Urinary bladder (tissue), 4 donors: ENCODE data around the gene DDX47. TPM values are rescaled to one million over a fixed set of nuclear protein-coding genes. Genes with fewer than 3 reads are reported as not detected.

Experiments used
- DNase-seq: peaks from one replicate; pipeline ENCODE4 v3.0.0-alpha.2; 2015; ENCODE audit errors: extremely low spot score
- H3K27ac ChIP-seq: one replicate; pipeline ENCODE4 v1.5.1; 2013; ENCODE audit warnings: low read depth, mild to moderate bottlenecking, moderate library complexity
- H3K36me3 ChIP-seq: one replicate; pipeline ENCODE4 v1.6.1; 2013; ENCODE audit warnings: mild to moderate bottlenecking, moderate library complexity; ENCODE audit not compliant: insufficient read depth
- H3K4me1 ChIP-seq: one replicate; pipeline ENCODE4 v1.6.1; 2013; ENCODE audit warnings: mild to moderate bottlenecking, moderate library complexity; ENCODE audit not compliant: insufficient read depth
- H3K4me3 ChIP-seq: one replicate; pipeline ENCODE4 v1.5.1; 2013; ENCODE audit warnings: low read depth, low read length
- WGBS: extraction: QIAGEN DNeasy Blood & Tissue Kit; methylation state at CpG from one replicate; pipeline ENCODE4 v1.1.7; 2013; 5-methylcytosine and 5-hydroxymethylcytosine counted together
- polyA plus RNA-seq: library from polyadenylated mRNA; stranded (reverse); fragments of 200-250 nt; gene quantifications from one replicate; pipeline ENCODE4 v1.2.3, GENCODE V29; 2013
- total RNA-seq: library from RNA; depleted of rRNA; stranded (reverse); fragments of >200 nt; gene quantifications from one replicate; pipeline ENCODE4 v1.2.3, GENCODE V29; 2014
- donor health status: healthy with polysubstance abuse.
- donor health status: healthy.

Gene DDX47
- 82.8 TPM for total RNA-seq
- 48.2 TPM for polyA plus RNA-seq

- Histone ChIP-seq H3K36me3 (no peaks in the 10 kb centered on the region), H3K4me3 (peak within 1 kb of the TSS; percentile 77), H3K27ac (no peak within 1 kb of the TSS), H3K4me1 (peaks cover 2% of the 10 kb centered on the region)
- DNase-seq, result peak; percentile 82
- 3% methylated on average over 35 of the region's 35 CpGs for WGBS
Measured at GRCh38 chr12:12813120-12814101, at the start of gene DDX47. Gene DDX47, plus strand, starts transcription at chr12:12813346. Its CDS starts 22 bp downstream, at chr12:12813368.

- Histone ChIP-seq H3K4me1 (no peaks in the 10 kb centered on the region), H3K36me3 (no peaks in the 10 kb centered on the region), H3K27ac (no peak overlapping the region), H3K4me3 (no peak overlapping the region)
- no peak for DNase-seq
Measured at GRCh38 chr12:12764824-12765223, 48.3 kb upstream of the DDX47 start.

GRCh38 chr12:12770262-12770661 is 42.9 kb upstream of the DDX47 start:
- Histone ChIP-seq H3K4me1 (no peaks in the 10 kb centered on the region), H3K36me3 (no peaks in the 10 kb centered on the region), H3K27ac (no peak overlapping the region), H3K4me3 (no peak overlapping the region)
- no peak for DNase-seq
- 97% methylated on average over 6 of the region's 6 CpGs for WGBS

- H3K36me3 ChIP-seq, result no peaks in the 10 kb centered on the region
- no peak for DNase-seq
- WGBS, result 85% methylated on average over 3 of the region's 3 CpGs
- H3K4me1 ChIP-seq, result no peaks in the 10 kb centered on the region
- no peak overlapping the region for H3K27ac ChIP-seq
- no peak overlapping the region for H3K4me3 ChIP-seq
Measured at GRCh38 chr12:12774791-12775190, 38.4 kb upstream of the DDX47 start.

GRCh38 chr12:12776261-12776660 is 36.9 kb upstream of the DDX47 start:
- H3K27ac ChIP-seq, result no peak overlapping the region
- no peaks in the 10 kb centered on the region for H3K36me3 ChIP-seq
- 69% methylated on average over 5 of the region's 5 CpGs for WGBS
- no peak overlapping the region for H3K4me3 ChIP-seq
- no peaks in the 10 kb centered on the region for H3K4me1 ChIP-seq
- DNase-seq, result no peak

- DNase-seq, result no peak
- H3K27ac ChIP-seq, result no peak overlapping the region
- 81% methylated on average over 3 of the region's 3 CpGs for WGBS
- H3K4me3 ChIP-seq, result no peak overlapping the region
- H3K36me3 ChIP-seq, result no peaks in the 10 kb centered on the region
- no peaks in the 10 kb centered on the region for H3K4me1 ChIP-seq
Measured at GRCh38 chr12:12777092-12777491, 36.1 kb upstream of the DDX47 start.

GRCh38 chr12:12779007-12779406 is 34.1 kb upstream of the DDX47 start:
- no peaks in the 10 kb centered on the region for H3K36me3 ChIP-seq

GRCh38 chr12:12779529-12779928 is 33.6 kb upstream of the DDX47 start:
- no peak overlapping the region for H3K4me3 ChIP-seq
- no peaks in the 10 kb centered on the region for H3K4me1 ChIP-seq
- H3K27ac ChIP-seq, result no peak overlapping the region
- DNase-seq, result no peak
- 9% methylated on average over 3 of the region's 3 CpGs for WGBS
- no peaks in the 10 kb centered on the region for H3K36me3 ChIP-seq

More at GRCh38 chr12:12779007-12779406, 34.1 kb upstream of the DDX47 start:
- Histone ChIP-seq H3K27ac (no peak overlapping the region), H3K4me1 (no peaks in the 10 kb centered on the region), H3K4me3 (no peak overlapping the region)
- WGBS, result 96% methylated on average over 2 of the region's 2 CpGs
- no peak for DNase-seq

GRCh38 chr12:12784116-12784515 is 29.0 kb upstream of the DDX47 start:
- Histone ChIP-seq H3K4me1 (no peaks in the 10 kb centered on the region), H3K4me3 (no peak overlapping the region), H3K36me3 (no peaks in the 10 kb centered on the region), H3K27ac (no peak overlapping the region)
- no peak for DNase-seq
- WGBS, result 97% methylated on average over 2 of the region's 2 CpGs

GRCh38 chr12:12784911-12785814 is 28.0 kb upstream of the DDX47 start, which contains the start of gene APOLD1:
Gene APOLD1, plus strand, starts transcription at chr12:12785659. Its CDS starts 33 bp downstream, at chr12:12785692.
- Histone ChIP-seq H3K36me3 (no peaks in the 10 kb centered on the region), H3K27ac (peak within 1 kb of the TSS; percentile 69), H3K4me1 (no peaks in the 10 kb centered on the region), H3K4me3 (peak within 1 kb of the TSS; percentile 44)
- DNase-seq, result no peak
- 80% methylated on average over 14 of the region's 14 CpGs for WGBS

GRCh38 chr12:12786351-12786705 is 26.8 kb upstream of the DDX47 start:
- no peaks in the 10 kb centered on the region for H3K4me1 ChIP-seq
- H3K36me3 ChIP-seq, result no peaks in the 10 kb centered on the region
- H3K27ac ChIP-seq, result peak overlapping the region; percentile 69
- DNase-seq, result no peak
- 23% methylated on average over 4 of the region's 4 CpGs for WGBS
- peak overlapping the region; percentile 44 for H3K4me3 ChIP-seq

GRCh38 chr12:12786706-12787601 is 26.2 kb upstream of the DDX47 start:
- no peak for DNase-seq
- WGBS, result 2% methylated on average over 80 of the region's 80 CpGs
- H3K27ac ChIP-seq, result peak overlapping the region; percentile 69

GRCh38 chr12:12788131-12788530 is 25.0 kb upstream of the DDX47 start:
- H3K4me3 ChIP-seq, result no peak overlapping the region

More at GRCh38 chr12:12786706-12787601, 26.2 kb upstream of the DDX47 start:
- Histone ChIP-seq H3K4me1 (no peaks in the 10 kb centered on the region), H3K36me3 (no peaks in the 10 kb centered on the region), H3K4me3 (peak overlapping the region; percentile 44)

More at GRCh38 chr12:12788131-12788530, 25.0 kb upstream of the DDX47 start:
- no peak for DNase-seq
- no peaks in the 10 kb centered on the region for H3K4me1 ChIP-seq
- no peaks in the 10 kb centered on the region for H3K36me3 ChIP-seq
- no peak overlapping the region for H3K27ac ChIP-seq
- WGBS, result 60% methylated on average over 6 of the region's 6 CpGs
